GM21737 (cell line): ENCODE results near the gene NLGN3.

Experiments used
- ATAC-seq: cut with Tn5 transposase; IDR thresholded peaks from one replicate; pipeline ENCODE4 v1.9.1; 2021; ENCODE audit warnings: mild to moderate bottlenecking, moderate library complexity; ENCODE audit not compliant: unreplicated experiment

The NLGN3 gene

GRCh38 chrX:71210816-71211215 lies 66.2 kb downstream of the NLGN3 start:
- ATAC-seq: no peak

GRCh38 chrX:71212536-71212935 lies 67.9 kb downstream of the NLGN3 start:
- no peak for ATAC-seq

GRCh38 chrX:71214152-71214551 lies 69.5 kb downstream of the NLGN3 start:
- ATAC-seq: no peak

GRCh38 chrX:71214604-71215337 lies 70.1 kb downstream of the NLGN3 start:
- ATAC-seq: no peak

- no peak for ATAC-seq
Observed at GRCh38 chrX:71215338-71215912, 70.8 kb downstream of the NLGN3 start.

GRCh38 chrX:71216485-71216884 lies 71.8 kb downstream of the NLGN3 start:
- ATAC-seq: no peak

- ATAC-seq: no peak
Observed at GRCh38 chrX:71217298-71217697, 72.7 kb downstream of the NLGN3 start.
